Neuron (in vitro differentiated cells): Measurements from ENCODE around the gene USP7.

Source experiments
- H2AFZ ChIP-seq: one replicate; pipeline ENCODE4 v1.6.1; 2013; ENCODE audit warnings: low read depth, mild to moderate bottlenecking, inconsistent platforms, low read length, moderate library complexity
- H3K27me3 ChIP-seq: one replicate; pipeline ENCODE4 v1.6.1; 2013; ENCODE audit warnings: low read length; ENCODE audit not compliant: insufficient read depth
- H3K36me3 ChIP-seq: one replicate; pipeline ENCODE4 v1.6.1; 2013; ENCODE audit warnings: low read length; ENCODE audit not compliant: insufficient read depth
- H3K4me1 ChIP-seq: one replicate; pipeline ENCODE4 v1.6.1; 2013; ENCODE audit warnings: low read length; ENCODE audit not compliant: insufficient read depth
- H3K4me3 ChIP-seq: 2 replicates; pipeline ENCODE4 v1.5.1; 2013; ENCODE audit warnings: mild to moderate bottlenecking, low read length, moderate library complexity
- H3K9me3 ChIP-seq: one replicate; pipeline ENCODE4 v1.6.1; 2013; ENCODE audit warnings: low read length

USP7 gene

DNA sequence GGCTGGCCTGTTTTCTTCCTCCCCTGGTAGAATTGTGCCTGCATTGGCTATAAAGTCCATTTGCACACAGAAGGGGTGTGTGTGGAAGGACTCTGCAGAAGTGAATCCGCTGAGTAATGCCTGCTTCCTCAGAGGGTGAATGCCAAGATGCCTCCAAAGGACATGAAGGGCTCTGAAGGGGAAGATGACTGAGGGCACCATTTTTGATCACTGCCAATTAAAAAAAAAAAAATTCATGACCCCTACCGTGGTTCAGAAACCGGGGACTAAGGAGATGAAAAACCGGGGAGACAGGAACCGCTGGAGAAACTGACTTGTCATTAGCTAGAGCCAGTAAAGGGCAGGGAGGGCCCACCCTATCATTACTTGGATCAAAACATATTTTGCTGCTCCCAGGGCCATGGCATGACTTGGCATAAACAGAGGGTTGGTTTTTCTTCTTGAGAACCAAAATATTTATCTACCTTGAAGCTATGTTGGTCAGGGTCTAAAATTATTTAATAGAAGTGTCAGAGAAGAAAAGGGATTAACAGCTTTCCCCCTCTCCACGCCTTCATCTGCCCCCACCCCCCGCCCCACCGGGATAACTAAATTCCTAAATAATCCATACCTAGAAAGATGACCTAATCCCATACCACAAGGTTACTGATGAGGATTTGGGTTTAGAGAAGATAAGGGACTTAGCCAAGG is 3.6 kb upstream of the USP7 start:
- Histone ChIP-seq H3K36me3 (no peaks in the 10 kb centered on the region), H3K27me3 (no peaks in the 10 kb centered on the region), H3K9me3 (no peaks in the 10 kb centered on the region), H3K4me3 (no peak overlapping the region), H3K4me1 (peaks cover 3% of the 10 kb centered on the region), H2AFZ (no peak overlapping the region)

DNA sequence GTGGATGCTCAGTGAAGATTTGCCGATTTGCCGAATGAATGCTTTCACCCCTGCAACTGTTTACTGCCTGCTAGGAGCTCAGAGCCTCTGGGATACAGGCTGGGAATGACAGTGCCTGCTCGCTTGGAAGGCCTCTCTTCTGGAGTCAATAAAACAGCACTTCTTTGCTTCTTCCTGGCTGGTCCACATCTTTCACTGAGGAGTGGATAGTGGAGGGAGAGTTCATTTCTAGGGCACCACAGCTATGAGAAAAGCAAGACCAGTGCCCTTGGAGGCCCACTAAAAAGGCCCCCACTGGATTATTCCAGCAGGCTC is 3.1 kb upstream of the USP7 start:
- Histone ChIP-seq H3K9me3 (no peaks in the 10 kb centered on the region), H3K36me3 (no peaks in the 10 kb centered on the region), H3K4me3 (no peak overlapping the region), H3K4me1 (peaks cover 8% of the 10 kb centered on the region), H2AFZ (no peak overlapping the region), H3K27me3 (no peaks in the 10 kb centered on the region)

DNA sequence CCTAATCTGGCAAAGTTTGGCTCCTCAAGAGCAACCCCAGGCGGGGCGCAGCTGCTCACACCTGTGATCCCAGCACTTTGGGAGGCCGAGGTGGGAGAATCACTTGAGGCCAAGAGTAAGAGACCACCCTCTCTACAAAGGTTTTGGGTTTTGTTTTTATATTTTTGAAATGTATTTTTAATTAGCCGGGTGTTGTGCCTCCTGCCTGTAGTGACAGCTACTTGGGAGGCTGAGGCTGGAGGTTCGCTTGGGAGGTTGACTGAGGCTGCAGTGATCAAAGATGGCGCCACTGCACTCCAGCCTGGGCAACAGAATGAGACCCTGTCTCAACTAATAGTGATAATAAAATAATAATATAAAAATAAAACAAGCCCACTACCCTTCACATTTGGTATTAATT is 756 bp upstream of the USP7 start:
- peak overlapping the region; percentile 34 for H2AFZ ChIP-seq
- peaks cover 30% of the 10 kb centered on the region for H3K4me1 ChIP-seq
- peak overlapping the region; percentile 70 for H3K4me3 ChIP-seq
- no peaks in the 10 kb centered on the region for H3K9me3 ChIP-seq
- no peaks in the 10 kb centered on the region for H3K27me3 ChIP-seq
- H3K36me3 ChIP-seq, result no peaks in the 10 kb centered on the region

DNA sequence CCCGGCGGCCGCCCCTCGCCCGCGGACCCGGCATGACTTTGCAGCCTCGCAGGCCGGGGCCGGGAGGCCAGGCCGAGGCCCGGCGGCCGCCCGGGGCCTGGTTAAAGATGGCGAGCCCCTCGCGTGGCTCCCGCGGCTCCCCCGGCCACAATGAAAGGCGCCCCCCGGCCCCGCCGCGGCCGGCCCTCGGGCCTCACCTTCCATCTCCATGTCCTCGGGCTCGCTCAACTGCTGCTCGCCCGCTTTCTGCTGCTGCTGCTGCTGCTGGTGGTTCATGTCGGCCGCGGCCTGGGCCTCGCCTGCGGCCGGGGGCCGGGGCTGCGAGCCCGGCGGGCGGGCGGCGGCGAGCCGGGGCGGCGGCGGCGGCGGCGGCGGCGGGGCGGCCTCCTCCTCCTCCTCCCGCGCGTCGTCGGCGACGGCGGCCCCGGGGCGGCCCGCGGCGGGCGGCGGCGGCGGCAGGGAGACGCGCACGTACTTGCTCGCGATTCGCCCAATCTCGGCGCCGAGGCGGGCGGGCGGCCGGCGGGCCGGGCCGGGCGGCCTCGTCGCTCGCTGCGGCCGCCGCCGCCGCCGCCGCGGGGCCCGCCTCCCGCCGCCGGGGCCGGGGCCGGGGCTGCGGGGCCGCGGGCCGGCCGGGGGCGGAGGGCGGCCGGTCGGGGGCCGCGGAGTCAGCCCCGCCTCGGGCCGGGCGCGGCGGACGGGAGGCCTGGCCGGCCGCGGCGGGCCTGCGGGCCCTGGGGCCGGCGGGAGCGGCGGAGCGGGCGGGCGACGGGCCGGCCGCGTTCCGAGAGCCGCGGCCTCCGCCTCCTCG is 491 bp downstream of the USP7 start:
- H3K4me3 ChIP-seq, result peak overlapping the region; percentile 94
- H3K4me1 ChIP-seq, result peaks cover 41% of the 10 kb centered on the region
- no peaks in the 10 kb centered on the region for H3K9me3 ChIP-seq
- no peaks in the 10 kb centered on the region for H3K36me3 ChIP-seq
- no peak overlapping the region for H2AFZ ChIP-seq
- no peaks in the 10 kb centered on the region for H3K27me3 ChIP-seq

DNA sequence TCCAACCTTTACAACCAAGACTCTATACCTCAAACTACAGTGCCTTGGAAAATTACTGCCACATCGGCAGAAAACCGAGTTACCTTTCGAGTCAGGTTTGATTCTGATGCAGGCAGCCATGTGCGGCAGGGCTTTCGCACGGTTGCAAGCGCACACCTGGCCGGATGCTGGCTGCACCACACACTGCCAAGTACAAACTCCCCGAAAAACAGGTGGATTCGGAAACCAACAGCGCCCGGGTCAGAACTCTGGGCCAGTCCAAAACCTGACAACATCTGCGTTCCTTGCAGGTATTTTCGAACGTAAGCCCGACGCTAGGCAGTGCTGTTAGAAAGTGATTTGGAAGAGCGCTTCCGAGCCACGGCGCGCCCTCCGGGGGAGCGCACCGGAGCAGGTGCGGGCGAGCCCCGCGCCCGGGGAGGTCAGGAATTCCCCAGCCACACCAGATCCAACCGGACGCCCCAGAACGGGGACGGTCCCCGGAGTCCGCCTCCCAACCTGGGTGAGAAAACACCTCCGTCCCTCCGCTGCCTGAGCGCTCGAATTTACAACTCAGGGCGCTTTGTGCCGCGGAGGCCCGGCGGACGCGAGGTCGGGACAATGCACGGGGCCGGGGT is 1.2 kb downstream of the USP7 start:
- no peaks in the 10 kb centered on the region for H3K27me3 ChIP-seq
- peak overlapping the region; percentile 94 for H3K4me3 ChIP-seq
- no peaks in the 10 kb centered on the region for H3K36me3 ChIP-seq
- no peaks in the 10 kb centered on the region for H3K9me3 ChIP-seq
- H3K4me1 ChIP-seq, result peaks cover 44% of the 10 kb centered on the region
- H2AFZ ChIP-seq, result no peak overlapping the region

DNA sequence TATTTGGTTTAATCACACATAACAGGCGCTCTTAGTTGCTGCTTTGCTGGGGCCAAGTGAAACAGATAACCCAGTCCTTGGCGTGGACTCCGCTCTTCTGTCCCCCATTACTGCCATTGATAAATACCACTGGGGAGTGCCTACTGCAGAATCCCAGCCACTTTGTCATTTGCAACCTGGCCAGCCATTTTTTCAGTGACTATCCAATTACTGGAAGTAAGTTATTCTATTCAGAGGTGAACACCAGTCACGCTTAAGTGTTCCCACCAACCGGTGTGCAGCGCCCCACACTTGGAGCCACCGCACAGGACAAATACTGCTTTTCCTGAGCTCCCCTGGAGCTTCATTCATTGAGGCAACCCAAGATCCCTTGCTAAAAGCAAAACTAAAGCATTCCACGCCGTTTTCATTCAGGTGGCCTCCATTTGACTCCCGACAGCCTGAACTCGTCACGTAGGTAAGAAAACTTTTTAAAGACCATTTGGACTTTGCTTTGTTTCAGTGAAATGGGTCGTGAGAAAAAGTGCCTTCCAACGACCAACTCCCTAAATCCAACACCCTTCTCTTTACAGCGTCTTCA is 1.8 kb downstream of the USP7 start:
- Histone ChIP-seq H2AFZ (no peak overlapping the region), H3K4me3 (peak overlapping the region; percentile 94), H3K4me1 (peaks cover 44% of the 10 kb centered on the region), H3K27me3 (no peaks in the 10 kb centered on the region), H3K9me3 (no peaks in the 10 kb centered on the region), H3K36me3 (no peaks in the 10 kb centered on the region)

DNA sequence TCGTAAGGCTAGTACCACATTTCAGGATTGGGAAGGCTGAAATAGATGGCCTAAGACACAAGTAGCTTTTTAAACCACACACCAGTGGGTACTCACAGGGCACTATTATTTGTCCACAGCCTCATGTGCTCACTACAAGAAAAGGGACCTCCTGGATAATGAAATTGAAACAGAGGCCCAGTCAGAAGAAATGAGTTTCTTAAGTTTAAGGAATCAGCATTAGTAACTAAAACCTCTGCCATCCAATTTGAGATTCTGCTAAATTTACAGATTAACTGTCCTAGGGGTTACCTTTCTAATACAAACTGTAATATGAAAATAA is 3.0 kb downstream of the USP7 start:
- Histone ChIP-seq H3K4me3 (peak overlapping the region; percentile 27), H3K9me3 (no peaks in the 10 kb centered on the region), H3K27me3 (no peaks in the 10 kb centered on the region), H2AFZ (no peak overlapping the region), H3K4me1 (peaks cover 48% of the 10 kb centered on the region), H3K36me3 (no peaks in the 10 kb centered on the region)

DNA sequence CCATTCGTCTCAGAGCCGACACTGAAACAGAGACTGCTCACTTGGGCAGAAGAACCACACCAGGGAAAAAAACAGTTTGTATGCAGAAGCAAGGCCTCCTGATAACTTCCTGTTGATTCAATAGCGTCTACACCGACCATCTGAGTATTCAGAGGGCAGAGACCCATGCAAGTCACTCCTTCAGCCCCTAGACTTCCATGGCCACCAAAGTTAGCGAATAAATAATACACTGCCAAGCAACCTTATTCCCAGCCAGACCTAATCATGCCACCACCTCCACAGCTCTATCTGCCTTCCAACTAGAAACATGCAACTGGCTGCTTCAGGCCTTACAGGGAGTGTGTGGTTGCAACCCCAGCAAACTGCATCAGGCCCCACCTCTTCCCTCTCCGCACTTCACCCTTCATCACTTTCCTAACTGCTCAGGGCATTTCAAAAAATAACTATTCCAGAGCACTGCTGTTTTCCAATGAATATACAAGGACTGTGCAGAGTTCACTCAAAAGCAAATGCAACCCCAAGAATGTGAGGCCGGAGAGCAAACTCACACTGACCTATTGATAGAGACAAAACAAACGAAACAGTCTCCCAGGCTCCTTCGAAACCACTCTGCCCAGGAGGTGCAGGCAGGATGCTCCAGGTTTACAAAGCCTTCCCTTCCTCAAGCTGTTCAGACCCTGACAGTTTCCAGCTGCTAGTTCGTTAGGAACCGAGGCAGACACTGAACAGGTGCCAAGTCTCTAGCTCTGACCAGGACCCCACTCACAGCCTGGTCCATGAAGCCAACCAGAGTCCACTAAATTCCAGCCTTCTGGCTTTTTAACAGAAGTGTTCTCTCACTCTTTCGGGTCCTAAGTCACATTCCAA is 3.6 kb downstream of the USP7 start:
- no peaks in the 10 kb centered on the region for H3K27me3 ChIP-seq
- no peaks in the 10 kb centered on the region for H3K9me3 ChIP-seq
- peaks cover 49% of the 10 kb centered on the region for H3K4me1 ChIP-seq
- no peaks in the 10 kb centered on the region for H3K36me3 ChIP-seq
- no peak overlapping the region for H2AFZ ChIP-seq
- peak overlapping the region; percentile 27 for H3K4me3 ChIP-seq

DNA sequence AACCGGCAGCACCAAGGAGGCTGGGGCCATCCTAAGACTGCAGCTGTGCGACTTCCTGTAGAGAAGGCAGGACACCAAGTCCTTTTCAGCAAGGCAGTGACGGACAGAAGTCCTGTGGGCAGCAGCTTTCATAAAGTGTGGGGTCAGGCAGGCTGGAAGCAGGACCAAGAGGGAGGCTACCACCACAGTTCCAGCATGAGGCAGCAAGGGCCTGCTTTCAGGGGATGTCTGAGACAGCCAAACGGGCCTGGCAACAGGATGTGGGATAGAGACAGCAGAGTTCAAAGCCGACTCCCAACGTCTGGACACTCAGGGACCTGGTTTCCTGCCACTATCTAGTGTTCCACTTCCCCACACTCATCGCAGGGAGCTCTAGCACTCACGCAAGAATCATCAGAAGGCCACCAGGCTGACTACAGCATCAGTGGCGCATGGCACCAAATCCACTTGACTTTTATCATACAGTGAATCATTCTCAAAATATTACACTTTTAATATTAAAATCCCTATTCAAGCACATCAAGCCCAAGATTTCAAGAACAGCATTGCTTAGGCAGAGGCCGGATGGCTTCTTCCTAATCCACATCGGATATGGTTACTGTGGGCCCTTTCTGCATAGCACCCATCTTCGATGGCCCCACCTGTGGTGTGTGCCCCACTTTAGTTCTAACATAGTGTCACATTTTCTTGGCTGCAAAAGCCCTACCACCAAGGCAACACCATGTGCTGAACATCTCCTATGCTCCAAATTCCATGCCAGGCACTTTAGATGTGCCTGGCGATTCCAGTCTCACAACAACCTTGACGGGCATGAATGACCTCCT is 5.2 kb downstream of the USP7 start:
- H3K4me1 ChIP-seq, result peaks cover 49% of the 10 kb centered on the region
- no peak overlapping the region for H2AFZ ChIP-seq
- H3K36me3 ChIP-seq, result no peaks in the 10 kb centered on the region
- no peak overlapping the region for H3K4me3 ChIP-seq
- H3K9me3 ChIP-seq, result no peaks in the 10 kb centered on the region
- H3K27me3 ChIP-seq, result no peaks in the 10 kb centered on the region

DNA sequence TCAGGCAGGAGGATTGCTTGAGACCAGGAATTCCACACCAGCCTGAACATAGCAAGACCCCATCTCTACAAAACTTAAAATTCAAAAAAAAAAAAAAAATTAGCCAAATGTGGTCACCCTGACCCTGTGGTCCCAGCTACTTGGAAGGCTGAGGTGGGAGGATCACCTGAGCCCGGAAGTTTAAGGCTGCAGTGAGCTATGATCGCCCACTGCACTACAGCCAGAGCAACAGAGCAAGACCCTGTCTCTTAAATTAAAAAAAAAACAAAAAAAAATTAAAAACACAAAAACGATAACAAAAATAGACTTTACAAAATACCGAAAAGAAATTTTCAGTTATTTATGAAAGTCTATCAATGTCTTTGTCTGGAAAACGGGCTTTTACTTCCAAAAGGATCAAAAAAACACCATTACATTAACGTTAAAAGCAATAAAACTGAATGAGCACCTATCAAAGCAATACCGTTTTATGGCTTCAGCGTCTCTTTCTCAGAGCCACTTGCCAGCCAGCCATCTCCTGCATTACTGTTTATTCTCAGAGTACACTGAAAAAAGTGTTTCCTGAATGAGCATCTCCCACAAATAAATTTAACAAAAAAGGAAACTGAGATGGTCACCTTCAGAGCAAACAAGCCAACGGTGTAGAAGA is 6.1 kb downstream of the USP7 start:
- H3K36me3 ChIP-seq, result no peaks in the 10 kb centered on the region
- H2AFZ ChIP-seq, result no peak overlapping the region
- H3K27me3 ChIP-seq, result no peaks in the 10 kb centered on the region
- peaks cover 49% of the 10 kb centered on the region for H3K4me1 ChIP-seq
- H3K4me3 ChIP-seq, result no peak overlapping the region
- H3K9me3 ChIP-seq, result no peaks in the 10 kb centered on the region

DNA sequence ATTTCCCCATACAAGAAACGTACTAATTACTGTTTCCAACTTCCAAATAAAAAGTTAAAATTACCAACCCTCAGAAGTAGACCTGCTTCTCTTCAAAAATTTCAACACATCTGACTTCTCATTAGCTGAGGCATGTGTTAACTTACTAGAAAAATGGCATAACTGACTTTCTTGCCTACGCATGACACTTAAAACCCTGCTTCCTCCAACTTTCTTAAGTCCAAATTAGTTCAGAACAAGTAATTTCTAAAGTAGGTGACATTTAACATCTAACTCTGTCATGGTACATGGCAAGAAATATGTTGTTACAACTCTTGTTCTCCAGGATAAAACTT is 6.7 kb downstream of the USP7 start:
- Histone ChIP-seq H3K27me3 (no peaks in the 10 kb centered on the region), H3K4me3 (no peak overlapping the region), H3K4me1 (peaks cover 47% of the 10 kb centered on the region), H3K9me3 (no peaks in the 10 kb centered on the region), H2AFZ (no peak overlapping the region), H3K36me3 (no peaks in the 10 kb centered on the region)
